ENCODE data around the gene NAV2.

The NAV2 gene

DNA sequence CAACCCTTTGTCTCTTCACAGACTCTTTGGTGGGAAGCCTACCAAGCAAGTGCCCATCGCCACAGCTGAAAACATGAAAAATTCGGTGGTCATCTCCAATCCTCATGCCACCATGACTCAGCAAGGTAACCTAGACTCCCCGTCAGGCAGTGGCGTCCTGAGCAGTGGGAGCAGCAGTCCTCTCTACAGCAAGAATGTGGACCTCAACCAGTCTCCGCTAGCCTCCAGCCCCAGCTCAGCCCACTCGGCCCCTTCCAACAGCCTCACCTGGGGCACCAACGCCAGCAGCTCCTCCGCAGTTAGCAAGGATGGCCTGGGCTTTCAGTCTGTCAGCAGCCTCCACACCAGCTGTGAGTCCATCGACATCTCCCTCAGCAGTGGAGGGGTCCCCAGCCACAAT, 336.1 kb downstream of the NAV2 start:
- no peak for DNase-seq

DNA sequence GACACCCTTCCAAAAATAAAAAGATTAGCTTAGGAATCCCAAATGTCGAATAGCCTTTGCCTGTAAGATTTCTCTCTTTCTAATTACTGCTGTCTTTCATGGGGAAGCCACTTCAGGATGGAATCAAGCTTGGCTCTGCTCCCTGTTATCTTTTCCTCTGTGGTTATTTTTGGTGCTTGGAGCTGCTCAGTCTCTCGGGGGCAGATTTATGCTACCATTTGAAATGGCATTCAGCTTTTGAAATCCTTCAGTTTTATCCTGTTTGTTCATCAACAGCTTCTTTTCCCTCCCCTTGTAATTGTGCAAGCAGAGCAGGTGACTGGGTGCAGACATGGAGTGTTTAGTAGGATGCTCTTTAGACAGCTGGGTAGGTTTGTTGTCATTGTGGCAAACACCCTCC, 336.6 kb downstream of the NAV2 start:
- DNase-seq: no peak

DNA sequence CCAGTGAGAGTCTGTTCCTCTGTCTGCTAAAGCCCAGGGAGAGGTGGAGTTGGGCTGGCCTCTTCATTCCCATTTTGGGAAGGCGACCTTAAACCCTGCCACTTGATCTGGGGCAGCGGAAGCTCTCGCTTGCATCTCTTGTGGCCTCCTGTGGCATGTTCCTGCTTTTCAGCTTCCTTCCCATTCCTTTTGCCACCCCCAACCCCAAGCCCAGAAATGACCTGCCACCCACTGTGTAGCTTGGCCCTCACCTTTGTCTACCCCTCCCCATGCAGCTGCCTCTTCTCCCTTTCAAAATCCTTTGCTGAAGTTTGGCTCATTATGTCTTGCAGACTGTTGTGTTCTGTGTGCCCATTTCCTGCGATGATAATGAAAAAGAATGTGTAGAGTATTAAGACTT, 337.4 kb downstream of the NAV2 start:
- DNase-seq: no peak

- DNase-seq: no peak
These were observed 338.1 kb downstream of the NAV2 start for GRCh38 chr11:20050551-20051333.

- no peak for DNase-seq
These were observed 339.1 kb downstream of the NAV2 start for GRCh38 chr11:20051469-20052399.

DNA sequence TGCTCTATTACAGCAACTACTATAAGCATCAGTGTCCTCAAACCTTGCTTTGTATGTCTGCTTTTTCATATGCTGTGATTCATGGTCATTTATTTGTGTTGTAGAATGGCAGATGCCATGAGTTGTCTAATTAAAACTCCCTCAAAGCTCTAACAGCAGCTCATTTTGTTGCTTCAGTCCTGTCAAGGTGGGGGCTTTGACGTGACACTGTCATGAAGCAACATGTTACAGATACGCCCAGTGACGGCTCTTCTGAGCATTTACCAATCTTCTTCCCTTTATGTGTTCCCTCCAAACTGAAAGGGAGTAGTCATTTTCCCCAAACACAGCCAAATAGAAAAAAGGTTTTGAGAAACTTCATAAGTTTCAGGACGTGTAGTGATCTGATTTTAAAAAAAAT, 340.9 kb downstream of the NAV2 start:
- no peak for DNase-seq

DNA sequence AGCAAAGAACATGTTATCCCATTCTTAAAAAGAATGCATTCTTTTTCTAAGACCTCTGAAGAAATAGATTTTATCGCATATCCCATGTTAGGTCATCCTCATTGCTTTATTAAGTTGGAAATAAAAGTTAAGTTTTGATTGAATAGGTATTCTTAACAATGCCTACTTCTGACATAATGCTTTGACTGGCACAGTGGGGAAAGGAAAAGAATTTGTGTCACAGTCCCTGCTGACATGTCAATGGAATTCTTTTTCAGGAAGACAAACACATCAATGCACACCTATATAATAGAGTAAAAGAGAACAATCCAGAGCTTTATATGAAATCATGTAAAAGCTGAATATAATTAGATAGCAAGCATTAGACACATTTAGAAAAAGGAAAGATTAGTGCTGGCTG, 341.9 kb downstream of the NAV2 start:
- no peak for DNase-seq

- no peak for DNase-seq
These were observed 342.7 kb downstream of the NAV2 start for GRCh38 chr11:20055312-20055711.

DNA sequence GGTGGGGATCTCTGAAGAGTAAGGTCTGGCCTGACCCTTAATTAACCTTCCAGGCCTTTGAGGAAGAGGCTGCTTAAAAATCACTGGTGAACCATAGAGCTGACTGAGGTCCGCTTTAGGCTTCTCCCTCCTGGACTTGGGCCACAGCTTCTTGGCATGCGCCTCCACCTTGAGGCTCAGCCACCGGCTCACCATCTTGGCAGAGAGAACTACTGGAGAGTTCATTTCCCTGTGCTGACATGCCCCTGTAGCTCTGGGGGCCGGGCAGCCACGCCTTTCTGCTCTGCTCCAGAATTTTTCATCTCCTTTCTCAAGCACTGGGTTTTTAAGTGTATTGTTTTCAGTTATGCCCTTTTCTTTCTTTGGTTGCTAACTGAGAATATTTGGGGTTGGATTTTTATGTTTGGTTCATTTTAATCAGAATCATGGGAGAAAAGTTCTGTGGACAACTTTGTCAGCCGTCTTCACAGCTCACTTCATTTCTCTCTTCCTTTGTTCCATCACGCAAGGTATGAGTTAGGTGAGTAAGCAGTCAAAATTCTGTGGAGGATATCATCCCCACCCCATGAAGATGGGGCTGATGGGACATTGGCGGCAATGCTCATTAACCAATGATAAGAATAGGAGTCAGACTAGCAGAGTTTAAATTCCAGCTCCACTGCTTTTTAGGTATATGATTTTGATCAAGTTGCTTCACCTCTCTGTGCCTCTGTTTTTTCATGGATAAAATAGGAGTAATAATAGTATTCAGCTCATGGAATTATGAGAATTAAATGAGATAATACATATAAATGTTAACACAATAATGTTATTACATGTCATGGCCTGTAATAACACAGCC, 343.7 kb downstream of the NAV2 start:
- DNase-seq: no peak

DNA sequence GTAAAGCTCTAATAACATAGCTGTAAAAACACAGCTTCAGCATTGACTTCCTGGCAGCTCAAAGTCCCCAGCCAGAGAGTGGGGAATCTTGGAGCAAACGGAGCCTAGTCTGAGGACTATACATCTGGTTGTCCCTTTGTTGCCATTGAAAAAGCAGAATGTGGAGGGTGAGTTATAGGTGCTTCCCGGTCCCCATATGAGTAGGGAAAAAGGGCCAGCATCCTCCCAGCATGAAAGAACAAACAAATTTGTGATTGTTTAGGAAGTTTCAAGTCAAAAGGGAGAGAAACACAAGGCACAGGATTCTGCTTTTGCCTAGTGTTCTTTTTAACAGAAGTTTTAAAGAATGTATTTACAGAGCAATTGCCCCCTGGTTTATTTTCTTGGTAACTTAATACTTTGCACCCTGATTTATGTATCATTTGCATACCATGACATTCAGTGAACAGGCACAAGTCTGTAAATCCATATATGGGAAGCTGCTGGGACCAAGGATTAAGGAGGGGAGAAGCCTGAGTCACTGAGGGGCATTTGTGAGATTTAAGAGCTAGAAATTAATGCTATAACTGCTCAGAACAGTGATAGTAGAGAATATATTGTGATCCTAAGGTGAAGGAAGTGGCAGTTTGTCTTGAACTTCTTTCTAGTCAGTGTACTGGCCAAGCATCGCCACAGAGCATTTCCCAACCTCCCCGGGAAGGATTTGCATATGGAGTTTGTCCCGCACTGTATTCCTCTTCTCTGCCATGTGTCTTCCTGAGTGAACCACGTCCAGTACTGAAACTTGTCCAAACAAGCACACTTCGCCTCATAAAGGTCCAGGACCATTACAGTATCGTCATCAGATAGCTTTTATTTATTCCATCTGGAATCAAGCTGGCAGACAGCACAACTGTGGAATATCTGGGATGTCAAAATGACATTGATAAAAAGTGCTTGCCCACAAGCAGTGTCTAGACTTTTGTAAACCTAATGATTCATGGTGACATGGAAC, 344.6 kb downstream of the NAV2 start:
- DNase-seq: no peak

- DNase-seq: no peak
These were observed 346.3 kb downstream of the NAV2 start for GRCh38 chr11:20058749-20059458.

DNA sequence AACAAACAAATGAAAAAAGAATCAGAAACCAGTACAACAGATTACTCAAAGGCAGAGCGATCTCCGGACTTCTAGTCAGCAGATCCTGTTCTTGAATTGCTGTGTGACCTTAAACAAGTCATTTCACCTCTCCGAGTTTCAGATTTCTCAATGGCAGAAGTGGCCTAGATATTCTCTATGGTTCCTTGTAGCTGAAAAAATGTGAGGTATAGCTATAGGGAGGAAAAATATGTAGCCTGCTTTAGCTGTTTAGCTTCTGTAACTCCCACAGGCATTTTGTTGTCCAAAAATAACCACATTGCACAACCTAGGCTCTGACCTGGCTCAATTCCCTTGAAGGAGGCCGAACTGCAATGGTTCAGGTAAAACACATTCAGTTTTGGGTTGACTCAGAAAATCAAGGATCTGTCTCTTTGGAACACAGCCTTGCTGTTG, 347.0 kb downstream of the NAV2 start:
- no peak for DNase-seq

DNA sequence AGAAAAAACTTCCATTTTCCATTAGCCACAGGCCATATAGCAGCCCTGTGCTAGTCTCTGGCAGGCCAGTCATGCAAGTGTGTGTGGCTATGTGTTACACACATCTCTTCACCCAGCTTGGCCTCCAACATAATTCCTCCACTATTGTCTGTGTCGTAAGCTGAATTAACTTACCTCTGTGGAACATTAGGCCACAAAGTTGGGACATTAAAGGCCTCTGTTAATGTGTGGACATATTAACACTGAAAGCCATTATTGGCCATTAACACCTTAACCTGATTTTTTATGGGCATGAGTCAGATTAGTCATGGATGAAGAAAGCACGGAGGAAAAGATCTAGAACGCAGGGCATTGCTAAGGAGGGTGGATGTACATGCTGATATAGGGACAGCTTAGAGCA, 347.5 kb downstream of the NAV2 start:
- DNase-seq: no peak

DNA sequence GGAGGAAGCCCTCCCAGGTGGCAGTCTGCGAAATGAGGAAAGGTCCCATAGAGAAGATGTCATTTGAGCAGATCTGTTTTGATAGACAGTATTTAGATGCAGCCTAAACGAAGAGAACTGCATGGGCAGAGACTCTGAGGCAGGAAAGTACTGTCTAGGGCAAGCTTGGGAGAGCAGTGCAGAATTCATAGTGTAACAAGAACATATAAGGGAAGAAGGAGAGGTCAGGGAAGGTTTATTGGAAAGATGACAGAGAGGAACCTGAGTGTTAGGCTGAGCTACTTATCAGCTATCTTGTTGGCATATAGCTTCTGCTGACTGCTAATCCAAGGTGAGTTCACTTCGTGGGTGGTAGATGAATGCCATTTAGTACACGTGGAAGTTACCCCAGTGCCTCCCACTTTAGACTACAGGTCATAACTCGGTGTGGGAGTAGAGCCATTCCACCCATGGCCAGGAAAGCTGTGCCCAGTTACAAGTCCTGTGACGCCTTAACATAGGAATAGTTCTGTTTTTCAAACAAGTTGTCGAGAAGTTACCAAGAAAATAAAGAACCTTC, 348.1 kb downstream of the NAV2 start:
- no peak for DNase-seq

GRCh38 chr11:20061776-20062175, 349.1 kb downstream of the NAV2 start:
- DNase-seq: no peak

- DNase-seq: no peak
These were observed 352.3 kb downstream of the NAV2 start for GRCh38 chr11:20064961-20065405.

GRCh38 chr11:20065406-20065805, 352.8 kb downstream of the NAV2 start:
- no peak for DNase-seq

DNA sequence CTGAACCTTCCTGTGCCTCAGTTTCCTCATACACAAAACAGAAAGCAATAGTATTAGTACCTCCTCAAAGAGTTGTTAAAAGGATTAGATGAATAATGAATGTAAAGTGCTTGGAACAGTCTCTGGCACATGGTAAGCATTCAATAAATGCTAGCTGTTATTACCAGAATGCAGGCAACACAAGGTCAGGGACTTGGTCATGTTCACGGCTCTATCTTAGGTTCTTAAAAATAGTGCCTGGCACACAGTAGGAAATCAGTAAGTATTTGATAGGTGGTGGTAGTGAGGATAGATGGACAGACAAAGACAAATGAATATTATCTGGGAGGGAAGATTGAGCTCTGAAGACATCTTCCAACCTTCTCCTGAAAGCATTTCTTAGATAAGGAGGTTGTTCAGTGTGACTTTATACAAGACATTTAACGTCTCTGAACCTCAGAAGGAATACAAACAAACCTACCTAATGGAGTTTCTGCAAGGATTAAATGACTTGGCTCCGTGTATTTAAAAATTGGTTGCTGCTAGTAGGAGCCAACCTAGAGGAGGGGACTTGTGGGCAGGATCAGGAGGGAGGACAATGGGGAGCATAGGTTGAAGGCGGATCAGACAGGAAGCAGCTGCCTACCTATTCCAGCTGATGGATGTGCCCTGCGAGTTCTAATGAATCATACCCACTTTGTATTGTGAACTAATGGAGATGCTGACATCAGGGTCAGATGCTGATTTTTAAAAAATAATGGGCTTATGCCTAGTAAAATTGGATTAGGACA, 353.6 kb downstream of the NAV2 start:
- DNase-seq: no peak

DNA sequence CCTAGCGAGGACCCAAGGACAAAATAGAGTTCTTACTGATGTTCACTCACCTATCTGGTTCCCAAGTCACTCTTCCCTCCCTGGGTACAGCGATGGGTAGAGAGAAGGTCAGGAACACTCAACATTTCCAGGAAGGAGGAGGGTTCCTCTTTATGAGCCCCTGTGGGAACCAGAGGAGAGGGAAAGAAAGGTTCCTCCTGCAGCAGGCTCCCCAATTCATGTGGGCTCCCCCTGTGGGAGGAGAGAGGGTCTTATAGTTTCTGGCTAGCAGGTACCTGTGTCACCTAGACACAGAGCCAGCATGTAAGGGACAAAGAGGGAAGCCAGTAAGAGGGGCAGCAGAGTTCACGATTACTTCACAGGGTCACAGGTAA, 354.1 kb downstream of the NAV2 start:
- DNase-seq: no peak

DNA sequence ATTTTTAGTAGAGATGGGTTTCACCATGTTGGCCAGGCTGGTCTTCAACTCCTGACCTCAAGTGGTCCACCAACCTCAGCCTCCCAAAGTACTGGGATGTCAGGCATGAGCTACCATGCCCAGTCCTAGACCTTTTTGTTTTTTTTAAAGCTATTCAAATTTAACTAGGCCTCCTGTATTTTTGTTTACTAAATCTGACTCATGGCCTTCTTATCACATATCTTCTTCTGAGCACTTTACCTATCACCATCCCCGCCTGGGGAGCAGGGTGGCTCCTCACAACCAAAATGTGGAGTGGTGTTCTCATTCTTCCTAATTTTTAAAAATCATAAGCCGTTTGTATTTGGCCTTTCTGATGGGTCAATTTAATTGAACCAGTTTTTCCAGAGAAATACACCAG, 355.0 kb downstream of the NAV2 start:
- DNase-seq: no peak
